HEK293 (cell line): Measurements from ENCODE around the gene MYOZ3.

Source experiments
- HOXA7 ChIP-seq: sonication (generic); formaldehyde crosslinking; IDR thresholded peaks from 2 replicates; pipeline ENCODE4 v1.8.1; 2022; ENCODE audit warnings: missing genetic modification reagents, borderline replicate concordance
- OSR2 ChIP-seq: fragments of 450-650 bp; formaldehyde crosslinking; IDR thresholded peaks from 2 replicates; pipeline ENCODE4 v1.5.1; 2016; ENCODE audit warnings: missing biosample characterization, missing genetic modification characterization
- YY1 ChIP-seq: fragments of 450-650 bp; formaldehyde crosslinking; IDR thresholded peaks from 2 replicates; pipeline ENCODE4 v1.5.1; 2018; ENCODE audit warnings: missing biosample characterization, missing genetic modification characterization
- ZNF121 ChIP-seq: fragments of 450-650 bp; formaldehyde crosslinking; IDR thresholded peaks from 2 replicates; pipeline ENCODE4 v1.5.1; 2016; ENCODE audit warnings: missing biosample characterization, missing genetic modification characterization
- ZNF146 ChIP-seq: fragments of 450-650 bp; formaldehyde crosslinking; IDR thresholded peaks from 2 replicates; pipeline ENCODE4 v1.5.1; 2016; ENCODE audit warnings: missing biosample characterization, missing genetic modification characterization
- ZNF416 ChIP-seq: fragments of 450-650 bp; formaldehyde crosslinking; IDR thresholded peaks from 2 replicates; pipeline ENCODE4 v1.5.1; 2016; ENCODE audit warnings: missing biosample characterization, missing genetic modification characterization
- ZNF501 ChIP-seq: fragments of 450-650 bp; formaldehyde crosslinking; IDR thresholded peaks from 2 replicates; pipeline ENCODE4 v1.5.1; 2016; ENCODE audit warnings: missing biosample characterization, missing genetic modification characterization
- TF ChIP-seq, protein P1 (sequence below): fragments of 450-650 bp; formaldehyde crosslinking; IDR thresholded peaks from 2 replicates; pipeline ENCODE4 v1.5.1; 2016; ENCODE audit warnings: missing biosample characterization, missing genetic modification characterization
- TF ChIP-seq, protein P2 (sequence below): fragments of 450-650 bp; formaldehyde crosslinking; IDR thresholded peaks from 2 replicates; pipeline ENCODE4 v1.5.1; 2016; ENCODE audit warnings: missing biosample characterization, missing genetic modification characterization
- TF ChIP-seq, protein P3 (sequence below): fragments of 450-650 bp; formaldehyde crosslinking; IDR thresholded peaks from 2 replicates; pipeline ENCODE4 v1.5.1; 2016; ENCODE audit warnings: missing biosample characterization, missing genetic modification characterization

DNA sequence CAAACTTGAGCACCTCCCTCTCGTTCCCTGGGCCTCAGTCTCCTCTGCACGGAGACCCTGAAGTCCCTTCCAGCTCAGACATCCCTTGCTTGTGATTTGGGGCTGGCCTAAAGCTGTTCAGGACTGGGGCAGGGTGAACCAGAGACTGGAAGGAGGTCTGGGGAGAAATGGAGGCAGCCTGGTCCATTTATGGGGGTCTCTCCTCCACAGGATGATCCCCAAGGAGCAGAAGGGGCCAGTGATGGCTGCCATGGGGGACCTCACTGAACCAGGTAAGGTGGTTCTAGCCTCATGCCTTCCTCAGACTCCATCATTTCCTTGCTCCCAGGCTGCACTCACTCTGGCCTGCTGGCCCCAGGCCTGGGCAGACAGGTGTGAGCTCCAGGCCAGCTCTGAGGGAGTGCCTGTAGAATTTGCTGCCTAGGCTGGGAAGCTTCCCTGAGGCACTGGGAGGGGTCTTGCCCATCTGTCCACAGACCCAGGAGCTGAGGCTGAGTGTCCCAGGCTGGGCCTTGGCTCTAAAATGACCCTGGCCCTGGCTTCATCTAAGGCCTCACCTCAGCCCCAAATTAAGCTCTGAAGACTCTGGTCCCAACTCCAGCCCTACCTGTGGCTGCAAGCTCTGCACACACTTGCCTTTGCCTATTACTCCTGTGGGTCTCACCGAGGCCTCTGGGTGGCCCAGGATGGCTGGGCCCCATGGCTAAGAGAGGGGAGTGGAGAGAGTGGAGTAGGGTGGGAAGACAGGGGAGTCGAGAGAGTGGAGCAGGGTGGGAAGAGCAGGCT lies 1.9 kb downstream of the MYOZ3 start:
- TF ChIP-seq, protein P1, sequence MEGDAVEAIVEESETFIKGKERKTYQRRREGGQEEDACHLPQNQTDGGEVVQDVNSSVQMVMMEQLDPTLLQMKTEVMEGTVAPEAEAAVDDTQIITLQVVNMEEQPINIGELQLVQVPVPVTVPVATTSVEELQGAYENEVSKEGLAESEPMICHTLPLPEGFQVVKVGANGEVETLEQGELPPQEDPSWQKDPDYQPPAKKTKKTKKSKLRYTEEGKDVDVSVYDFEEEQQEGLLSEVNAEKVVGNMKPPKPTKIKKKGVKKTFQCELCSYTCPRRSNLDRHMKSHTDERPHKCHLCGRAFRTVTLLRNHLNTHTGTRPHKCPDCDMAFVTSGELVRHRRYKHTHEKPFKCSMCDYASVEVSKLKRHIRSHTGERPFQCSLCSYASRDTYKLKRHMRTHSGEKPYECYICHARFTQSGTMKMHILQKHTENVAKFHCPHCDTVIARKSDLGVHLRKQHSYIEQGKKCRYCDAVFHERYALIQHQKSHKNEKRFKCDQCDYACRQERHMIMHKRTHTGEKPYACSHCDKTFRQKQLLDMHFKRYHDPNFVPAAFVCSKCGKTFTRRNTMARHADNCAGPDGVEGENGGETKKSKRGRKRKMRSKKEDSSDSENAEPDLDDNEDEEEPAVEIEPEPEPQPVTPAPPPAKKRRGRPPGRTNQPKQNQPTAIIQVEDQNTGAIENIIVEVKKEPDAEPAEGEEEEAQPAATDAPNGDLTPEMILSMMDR (tag by site-specific recombination) = no peak
- no peak for TF ChIP-seq YY1
- no peak for TF ChIP-seq HOXA7 (CRISPR knock-in tag)
- no peak for TF ChIP-seq ZNF121 (tag by site-specific recombination)
- TF ChIP-seq, protein P2, sequence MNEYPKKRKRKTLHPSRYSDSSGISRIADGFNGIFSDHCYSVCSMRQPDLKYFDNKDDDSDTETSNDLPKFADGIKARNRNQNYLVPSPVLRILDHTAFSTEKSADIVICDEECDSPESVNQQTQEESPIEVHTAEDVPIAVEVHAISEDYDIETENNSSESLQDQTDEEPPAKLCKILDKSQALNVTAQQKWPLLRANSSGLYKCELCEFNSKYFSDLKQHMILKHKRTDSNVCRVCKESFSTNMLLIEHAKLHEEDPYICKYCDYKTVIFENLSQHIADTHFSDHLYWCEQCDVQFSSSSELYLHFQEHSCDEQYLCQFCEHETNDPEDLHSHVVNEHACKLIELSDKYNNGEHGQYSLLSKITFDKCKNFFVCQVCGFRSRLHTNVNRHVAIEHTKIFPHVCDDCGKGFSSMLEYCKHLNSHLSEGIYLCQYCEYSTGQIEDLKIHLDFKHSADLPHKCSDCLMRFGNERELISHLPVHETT (tag by site-specific recombination) = no peak
- TF ChIP-seq, protein P3, sequence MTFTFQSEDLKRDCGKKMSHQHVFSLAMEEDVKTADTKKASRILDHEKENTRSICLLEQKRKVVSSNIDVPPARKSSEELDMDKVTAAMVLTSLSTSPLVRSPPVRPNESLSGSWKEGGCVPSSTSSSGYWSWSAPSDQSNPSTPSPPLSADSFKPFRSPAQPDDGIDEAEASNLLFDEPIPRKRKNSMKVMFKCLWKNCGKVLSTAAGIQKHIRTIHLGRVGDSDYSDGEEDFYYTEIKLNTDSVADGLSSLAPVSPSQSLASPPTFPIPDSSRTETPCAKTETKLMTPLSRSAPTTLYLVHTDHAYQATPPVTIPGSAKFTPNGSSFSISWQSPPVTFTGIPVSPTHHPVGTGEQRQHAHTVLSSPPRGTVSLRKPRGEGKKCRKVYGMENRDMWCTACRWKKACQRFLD (tag by site-specific recombination) = no peak
- no peak for TF ChIP-seq ZNF416
- no peak for TF ChIP-seq ZNF146
- TF ChIP-seq OSR2 (tag by site-specific recombination) = no peak
- no peak for TF ChIP-seq ZNF501
